22Rv1 (cell line): ENCODE data around the gene BMP2K.

Experiments
- H3K27ac ChIP-seq: fragments of 450-650 bp; 2 replicates; pipeline ENCODE4 v1.5.1; 2017
- ZFX ChIP-seq: fragments of 450-650 bp; IDR thresholded peaks from 2 replicates; pipeline ENCODE4 v1.6.1; 2017; ENCODE audit warnings: antibody characterized with exemption, borderline replicate concordance
- TF ChIP-seq, protein P1 (sequence below): fragments of 450-650 bp; IDR thresholded peaks from 2 replicates; pipeline ENCODE4 v1.5.1; 2017; ENCODE audit warnings: mild to moderate bottlenecking

Gene BMP2K

DNA sequence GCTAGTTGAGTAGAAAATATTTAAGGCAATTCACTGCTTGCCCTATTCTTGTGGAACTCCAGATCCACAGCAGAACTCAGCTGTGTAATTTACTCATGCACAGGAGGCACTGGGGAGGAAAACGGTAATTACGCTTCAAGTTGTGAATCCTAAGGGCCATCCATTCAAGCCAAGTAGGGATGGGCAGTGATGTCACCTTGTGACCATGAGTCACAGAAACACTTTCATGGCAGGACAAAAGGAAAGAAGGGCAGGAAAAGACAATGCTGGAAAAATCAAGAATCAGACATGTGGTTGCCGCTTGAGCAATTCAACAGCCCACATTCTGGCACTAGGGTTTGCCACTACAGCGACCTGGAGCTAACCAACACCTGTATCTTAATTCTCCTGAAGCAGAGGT, 161.7 kb downstream of the BMP2K start:
- TF ChIP-seq, protein P1, sequence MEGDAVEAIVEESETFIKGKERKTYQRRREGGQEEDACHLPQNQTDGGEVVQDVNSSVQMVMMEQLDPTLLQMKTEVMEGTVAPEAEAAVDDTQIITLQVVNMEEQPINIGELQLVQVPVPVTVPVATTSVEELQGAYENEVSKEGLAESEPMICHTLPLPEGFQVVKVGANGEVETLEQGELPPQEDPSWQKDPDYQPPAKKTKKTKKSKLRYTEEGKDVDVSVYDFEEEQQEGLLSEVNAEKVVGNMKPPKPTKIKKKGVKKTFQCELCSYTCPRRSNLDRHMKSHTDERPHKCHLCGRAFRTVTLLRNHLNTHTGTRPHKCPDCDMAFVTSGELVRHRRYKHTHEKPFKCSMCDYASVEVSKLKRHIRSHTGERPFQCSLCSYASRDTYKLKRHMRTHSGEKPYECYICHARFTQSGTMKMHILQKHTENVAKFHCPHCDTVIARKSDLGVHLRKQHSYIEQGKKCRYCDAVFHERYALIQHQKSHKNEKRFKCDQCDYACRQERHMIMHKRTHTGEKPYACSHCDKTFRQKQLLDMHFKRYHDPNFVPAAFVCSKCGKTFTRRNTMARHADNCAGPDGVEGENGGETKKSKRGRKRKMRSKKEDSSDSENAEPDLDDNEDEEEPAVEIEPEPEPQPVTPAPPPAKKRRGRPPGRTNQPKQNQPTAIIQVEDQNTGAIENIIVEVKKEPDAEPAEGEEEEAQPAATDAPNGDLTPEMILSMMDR: no peak
- no peak for TF ChIP-seq ZFX
- no peak overlapping the region for H3K27ac ChIP-seq

DNA sequence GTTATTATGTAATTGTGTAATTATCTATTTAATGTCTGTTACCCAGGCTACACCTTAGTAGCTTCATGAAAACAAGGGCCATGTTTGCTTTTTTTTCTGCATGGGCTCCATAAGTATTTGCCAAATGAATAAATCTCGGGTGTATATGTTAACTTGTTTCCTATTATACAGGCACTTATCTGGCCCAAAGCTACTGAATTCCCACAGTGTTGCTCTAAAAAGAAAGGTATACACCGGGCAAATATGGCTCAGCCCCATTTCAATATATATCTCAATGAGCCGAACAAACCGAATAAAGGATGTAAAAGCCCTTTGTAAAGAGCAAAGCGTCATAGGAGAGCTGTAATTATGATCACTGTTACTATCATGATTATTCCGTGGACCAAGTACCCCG, 162.3 kb downstream of the BMP2K start:
- no peak overlapping the region for H3K27ac ChIP-seq
- TF ChIP-seq, protein P1: no peak
- TF ChIP-seq ZFX: no peak

DNA sequence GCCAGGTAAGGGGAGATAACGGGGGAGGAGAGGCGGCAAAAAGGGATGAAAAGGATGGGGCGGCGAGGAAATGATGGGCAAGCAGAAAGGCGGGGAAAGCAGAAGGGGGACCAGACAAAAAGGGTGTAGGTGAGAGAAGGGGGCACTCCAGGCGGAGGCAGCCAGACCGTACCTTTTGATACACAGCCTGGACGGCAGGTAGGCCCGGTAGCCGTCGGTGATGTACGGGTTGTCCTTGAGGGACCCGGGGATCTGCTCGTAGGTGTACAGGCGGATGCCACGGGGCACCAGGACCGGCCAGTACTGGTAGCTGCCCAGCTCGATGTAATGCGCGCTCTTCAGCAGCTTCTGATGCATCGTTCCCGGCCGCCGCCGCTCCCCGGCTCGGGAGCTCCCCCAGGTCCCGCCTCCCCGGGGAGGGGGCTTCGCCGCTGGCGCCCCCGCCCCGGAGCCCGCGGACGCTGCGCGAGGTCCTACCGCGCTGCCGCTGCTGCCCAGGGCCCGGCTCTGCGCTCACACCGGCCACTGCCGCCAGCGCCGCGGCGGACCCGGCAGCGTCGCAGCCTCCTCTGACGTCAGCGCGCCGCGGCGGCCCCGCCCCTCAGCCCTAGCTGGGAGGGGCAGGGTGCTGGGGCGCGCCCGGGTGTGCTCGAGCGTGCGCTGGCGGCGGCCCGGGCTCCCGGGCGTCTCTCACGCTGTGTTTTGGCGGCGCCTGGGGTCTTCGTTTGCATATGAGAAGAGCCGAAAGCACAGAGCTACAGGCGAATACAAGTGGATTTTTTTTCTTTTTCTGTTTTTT, 162.9 kb downstream of the BMP2K start, which contains the start of gene PAQR3:
Gene PAQR3 (minus strand): TSS at position 571 of the 799 bp plus-strand sequence. CDS start 214 bp downstream, at position 357.
- no peak within 1 kb of the TSS for H3K27ac ChIP-seq
- TF ChIP-seq ZFX: no peak
- TF ChIP-seq, protein P1: peak; percentile 21

DNA sequence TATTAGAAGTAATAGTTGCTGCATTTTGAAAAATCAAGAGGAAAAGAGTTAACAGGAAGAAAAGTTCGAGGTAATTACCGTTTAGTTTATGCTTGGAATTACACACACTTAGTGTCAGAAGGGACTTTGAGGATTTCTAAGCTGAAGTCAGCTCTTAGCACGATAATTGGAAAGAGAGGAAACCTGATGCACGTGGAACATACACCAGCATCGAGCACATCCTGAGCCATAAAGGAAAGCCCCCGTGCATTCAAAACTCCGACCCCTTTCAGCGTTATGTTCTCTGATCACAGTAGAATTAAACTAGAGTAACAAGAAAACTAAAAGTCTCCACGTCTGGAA, 163.5 kb downstream of the BMP2K start:
- TF ChIP-seq, protein P1: no peak
- TF ChIP-seq ZFX: no peak
- no peak overlapping the region for H3K27ac ChIP-seq

DNA sequence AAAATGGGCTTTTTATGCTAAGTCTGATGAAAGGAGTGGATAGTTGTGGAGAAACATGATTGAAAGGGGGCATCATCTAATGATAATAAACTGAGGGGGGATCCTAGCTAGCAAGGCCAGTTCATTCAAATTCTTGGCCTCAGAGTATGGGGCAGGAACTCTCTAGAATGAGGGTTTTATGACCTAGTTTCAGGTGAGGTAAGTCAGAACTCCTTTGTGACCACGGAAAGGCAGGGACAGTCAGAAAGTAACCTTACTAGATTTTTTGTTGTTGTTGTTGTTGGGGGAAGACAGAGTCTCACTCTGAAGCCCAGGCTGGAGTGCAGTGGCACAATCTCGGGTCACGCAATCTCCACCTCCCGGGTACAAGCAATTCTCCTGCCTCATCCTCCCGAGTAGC, 164.6 kb downstream of the BMP2K start:
- no peak overlapping the region for H3K27ac ChIP-seq
- TF ChIP-seq, protein P1: no peak
- TF ChIP-seq ZFX: no peak

DNA sequence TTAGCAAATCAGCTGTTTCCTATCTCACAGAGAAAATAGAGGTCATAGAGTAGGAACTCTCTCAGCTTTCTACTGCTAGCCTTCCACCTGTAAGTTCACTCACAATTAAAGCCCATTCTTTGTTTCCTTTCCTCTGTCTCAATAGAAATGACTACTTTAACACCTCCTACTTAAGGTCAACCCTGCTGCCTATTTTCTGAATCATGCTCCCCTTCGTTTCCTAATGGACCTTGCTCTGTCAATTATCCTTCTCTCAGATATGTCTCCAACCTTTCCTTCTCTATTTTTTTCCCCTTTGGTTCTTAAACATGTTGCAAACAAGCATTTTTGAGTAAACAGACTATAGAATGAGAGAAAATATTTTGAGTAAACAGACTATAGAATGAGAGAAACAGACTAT, 168.2 kb downstream of the BMP2K start:
- no peak overlapping the region for H3K27ac ChIP-seq
- TF ChIP-seq, protein P1: no peak
- TF ChIP-seq ZFX: no peak

DNA sequence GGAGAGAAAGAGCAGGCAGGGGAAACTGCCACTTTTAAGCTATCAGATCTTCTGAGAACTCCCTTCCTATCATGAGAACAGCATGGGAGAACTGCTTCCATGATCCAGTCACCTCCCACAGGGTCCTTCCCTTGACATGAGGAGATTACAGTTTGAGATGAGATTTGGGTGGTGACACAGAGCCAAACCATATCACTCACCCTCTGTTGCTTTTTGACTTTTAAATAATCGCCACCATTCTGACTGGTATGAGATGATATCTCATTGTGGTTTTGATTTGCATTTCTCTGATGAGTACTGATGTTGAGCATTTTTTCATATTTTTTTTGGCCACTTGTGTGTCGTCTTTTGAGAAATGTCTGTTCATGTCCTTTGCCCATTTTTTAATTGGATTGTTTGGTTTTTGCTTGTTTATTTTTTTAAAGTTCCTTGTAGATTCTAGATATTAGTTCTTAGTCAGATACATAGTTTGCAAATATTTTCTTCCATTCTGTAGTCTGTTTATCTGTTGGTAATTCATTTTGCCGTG, 169.6 kb downstream of the BMP2K start:
- H3K27ac ChIP-seq: no peak overlapping the region
- TF ChIP-seq, protein P1: no peak
- no peak for TF ChIP-seq ZFX
